Measurements from ENCODE around the gene BRSK2.

Gene BRSK2

DNA sequence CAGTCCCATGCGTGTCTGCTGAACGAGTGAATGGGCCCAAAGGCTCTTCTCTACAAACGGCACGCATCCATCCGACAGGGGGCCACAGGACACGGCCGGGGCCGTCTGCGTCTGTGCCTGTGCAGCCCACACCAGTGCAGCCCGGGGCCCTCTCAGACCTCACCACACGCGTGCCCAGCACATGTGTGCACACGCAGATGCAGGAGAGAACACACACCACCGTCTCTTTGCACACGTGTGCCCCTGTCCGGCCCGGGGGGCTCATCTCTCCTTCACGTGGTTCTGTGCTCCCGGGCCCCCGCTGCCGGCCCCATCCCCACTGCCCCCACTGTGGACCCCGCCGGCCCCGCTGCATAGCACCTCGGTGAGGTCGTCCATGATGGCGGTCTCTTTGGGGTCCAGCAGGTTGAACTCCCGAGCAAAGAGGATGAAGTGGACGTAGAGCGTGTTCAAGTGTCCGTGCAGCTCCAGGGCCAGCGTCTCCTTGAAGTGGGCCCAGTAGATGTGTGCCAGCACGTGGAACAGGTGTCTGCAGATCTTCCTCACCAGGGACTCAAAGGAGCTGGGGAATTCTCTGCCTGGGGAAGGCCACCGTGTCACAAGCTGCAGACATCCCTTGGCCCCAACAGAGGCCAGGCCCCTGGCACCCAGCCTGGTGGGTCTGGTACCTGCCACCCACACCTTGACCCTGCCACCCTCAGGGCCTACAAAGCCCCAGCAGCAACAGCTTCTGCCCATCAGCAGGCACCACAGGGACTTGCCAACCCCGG lies 80.4 kb downstream of the BRSK2 start:
- DNase-seq = no peak

DNA sequence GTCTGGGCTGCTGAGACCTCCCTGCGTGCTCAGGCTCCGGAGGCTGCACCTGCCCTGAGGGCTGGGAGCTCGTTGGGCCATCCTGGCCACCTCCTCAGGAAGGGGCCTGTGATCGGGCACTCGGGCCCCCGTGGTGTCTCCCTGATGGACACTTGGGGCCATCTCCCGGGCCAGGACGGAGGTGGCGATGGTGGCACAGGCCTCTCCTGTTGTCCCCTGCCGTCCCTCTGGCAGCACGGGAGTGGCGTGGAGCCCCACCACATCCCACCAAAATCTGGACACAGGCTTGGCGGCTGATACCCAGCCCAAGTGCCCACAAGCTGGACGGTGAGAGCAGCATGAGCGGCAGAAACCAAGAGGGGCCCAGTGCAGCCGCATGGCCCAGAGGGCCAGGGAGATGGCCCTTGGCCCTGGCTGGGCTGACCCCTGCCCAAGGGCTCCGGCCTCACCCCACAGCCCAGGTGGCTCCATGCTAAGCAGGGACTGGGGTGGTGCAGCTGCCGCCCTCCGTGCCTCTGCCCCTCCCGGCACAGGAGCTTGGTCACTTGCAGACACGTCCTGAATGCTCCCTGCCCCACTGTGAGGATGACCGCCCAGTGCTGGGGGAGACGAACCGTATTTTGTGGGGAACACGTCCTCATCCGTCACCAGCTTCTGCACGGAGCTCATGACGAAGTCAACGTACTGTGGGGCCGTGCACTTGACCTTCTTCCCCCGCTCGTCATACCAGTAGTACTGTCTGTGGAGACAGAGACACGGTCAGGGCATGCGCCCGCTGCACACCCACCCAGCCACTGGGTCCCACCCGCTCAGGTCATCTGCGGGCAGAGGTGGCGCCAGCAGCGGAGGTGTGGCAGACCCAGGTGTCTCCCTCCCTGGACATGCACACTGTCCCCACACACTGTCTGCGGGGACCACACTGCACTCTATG lies 81.2 kb downstream of the BRSK2 start:
- DNase-seq = no peak

DNA sequence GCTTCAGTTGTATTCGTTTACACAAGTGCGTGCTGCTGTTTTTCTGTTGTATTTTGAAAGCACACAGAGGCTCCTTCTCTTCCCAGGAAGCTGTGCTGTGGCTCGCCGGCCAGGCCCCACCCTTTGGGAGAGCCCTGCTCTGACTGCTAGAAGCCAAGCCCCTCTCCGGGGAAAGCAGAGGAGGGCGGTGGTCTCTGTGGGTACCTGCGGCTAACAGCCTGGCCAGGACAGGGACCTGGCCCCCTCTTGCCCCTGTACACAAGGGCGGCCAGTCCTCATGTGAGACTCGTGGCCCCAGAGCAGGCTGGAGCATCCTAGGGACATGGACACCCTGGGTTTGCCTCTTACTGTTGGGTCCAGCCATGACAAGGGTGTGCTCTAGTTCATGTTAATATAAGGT lies 82.0 kb downstream of the BRSK2 start:
- no peak for DNase-seq

DNA sequence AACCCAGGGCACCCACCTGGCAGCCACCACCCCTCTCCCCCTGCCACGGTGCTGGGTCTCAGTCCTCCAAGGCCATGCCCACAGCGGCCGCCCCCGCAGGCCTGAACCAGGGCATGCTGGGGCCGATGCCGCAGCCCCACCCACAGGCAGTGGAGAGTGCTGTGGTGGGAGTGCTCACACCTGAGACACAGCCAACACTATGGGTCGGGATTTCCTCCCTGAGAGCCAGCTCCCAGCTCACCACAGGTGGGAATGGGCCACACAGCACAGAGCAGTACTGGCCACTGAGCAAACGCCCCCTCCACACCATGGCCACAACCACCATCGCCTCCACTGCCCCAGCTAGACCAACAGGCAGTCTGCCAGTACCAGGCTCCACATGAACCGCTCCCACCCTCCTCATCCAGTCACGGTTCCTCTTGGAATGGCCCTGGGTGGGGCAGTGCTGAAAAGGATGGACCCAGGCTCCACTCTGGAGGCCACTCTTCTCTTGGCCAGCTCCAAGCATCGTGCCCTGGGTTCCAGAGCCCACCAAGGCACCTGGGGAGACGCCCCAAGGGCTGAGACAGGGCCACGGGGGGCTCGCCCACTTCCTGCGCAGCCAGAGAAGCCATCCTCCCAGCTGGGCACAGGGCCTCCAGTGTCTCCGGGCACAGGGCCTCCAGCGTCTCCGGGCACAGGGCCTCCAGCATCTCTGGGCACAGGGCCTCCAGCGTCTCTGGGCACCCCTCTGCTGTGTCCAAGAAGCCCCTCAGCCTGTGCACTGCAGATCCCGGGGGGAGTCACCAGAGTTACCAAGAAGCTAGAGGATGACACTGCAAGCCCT lies 82.7 kb downstream of the BRSK2 start:
- DNase-seq = no peak

DNA sequence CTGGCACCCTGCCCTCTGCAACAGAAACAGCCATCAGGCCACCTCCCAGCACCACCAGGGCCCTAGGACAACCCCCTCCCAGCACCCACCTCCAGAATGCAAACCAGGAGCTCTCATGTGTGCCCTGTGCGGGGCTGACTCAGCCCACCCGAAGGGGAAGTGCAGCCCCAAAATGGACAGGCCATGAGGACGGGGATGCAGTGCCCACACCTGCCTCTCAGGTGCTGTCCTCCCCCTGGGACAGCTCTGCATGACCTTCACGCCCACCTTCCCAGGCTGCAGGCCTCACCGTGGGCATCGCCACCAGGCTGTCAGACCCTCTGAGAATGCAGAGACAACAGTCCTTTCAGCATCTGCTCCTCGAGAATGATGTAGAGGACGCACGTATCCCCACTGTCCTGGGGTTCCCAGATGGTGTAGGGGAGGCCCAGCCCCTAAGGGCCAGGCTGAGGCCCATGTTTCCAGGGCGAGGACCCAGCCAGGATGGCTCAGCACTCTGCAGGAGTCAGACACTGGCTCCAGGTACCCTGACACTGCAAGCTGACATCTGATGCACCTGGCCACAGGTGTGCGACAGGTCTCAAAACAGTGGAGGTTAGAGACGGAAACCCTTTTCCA lies 83.4 kb downstream of the BRSK2 start:
- DNase-seq = no peak

DNA sequence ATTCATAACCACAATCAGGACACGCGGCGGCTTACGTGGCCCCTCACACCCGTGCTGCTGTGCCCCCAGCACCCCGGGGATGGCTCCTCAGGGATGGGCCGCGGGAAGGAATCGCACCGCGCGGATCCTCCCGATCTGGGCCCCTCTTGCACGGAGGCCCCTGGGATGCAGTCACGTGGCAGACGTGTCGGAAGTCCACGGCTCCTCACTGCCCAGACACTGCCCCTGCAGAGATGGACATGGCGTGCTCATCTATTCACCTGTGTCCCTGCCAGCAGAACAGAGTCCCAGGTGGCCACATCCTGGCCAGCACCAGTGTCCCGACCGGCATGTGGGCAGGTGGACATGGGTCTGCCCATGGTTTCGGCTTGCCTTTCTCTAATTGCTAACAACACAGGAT lies 84.1 kb downstream of the BRSK2 start:
- DNase-seq = no peak

DNA sequence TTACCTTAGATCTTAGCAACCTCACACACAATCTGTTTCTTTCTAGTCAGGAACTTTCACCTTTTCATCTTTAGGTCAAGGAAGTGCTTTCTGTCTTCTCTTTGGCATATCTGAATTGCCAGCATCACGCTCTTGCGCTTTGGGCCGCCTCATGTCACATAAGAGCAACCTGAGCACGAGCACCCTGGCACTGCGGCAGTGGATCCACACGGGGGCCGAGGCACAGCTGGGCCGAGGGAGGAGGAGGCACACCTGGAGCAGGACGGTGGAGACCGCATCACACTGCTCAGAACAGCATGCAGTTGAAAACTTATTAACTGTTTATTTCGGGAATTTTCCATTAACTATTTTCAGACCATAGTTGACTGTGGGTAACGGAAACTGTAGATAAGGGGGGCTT lies 86.1 kb downstream of the BRSK2 start:
- DNase-seq = no peak

DNA sequence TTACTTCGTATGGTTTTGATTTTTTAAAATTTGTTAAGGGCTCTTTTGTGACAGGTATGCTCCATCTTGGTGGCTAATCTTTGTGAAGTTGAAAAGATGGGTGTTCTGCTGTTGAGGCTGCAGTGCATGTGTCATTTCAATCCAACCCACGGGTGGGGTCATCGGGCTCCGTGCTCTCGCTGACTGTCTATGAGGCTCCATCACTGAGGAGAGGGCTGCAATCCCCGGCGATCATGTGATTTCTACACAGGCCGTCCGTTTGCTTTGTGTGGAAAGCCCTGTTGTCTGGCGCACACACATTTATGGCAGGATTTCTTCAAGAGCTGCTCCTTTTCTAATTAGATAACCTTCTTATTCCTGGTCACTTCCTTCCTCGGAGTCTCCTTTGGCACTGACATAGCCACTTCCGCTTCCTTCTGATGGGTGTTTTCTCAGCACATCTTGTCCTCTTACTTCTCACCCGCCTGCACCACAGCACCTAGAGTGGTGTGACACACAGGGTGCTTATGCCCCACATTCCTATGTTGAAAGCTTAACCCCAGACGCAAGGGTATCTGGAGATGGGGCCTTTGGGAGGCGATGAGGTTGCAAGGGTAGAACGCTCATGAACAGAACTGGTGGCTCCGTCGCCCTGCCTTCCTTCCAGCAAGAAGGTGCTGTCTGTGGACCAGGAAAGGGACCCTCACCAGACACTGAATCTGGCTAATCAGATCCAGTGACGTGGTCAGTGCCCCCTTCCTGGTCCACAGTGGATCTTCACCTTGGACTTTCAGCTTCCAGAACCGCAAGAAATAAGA lies 87.4 kb downstream of the BRSK2 start:
- no peak for DNase-seq

DNA sequence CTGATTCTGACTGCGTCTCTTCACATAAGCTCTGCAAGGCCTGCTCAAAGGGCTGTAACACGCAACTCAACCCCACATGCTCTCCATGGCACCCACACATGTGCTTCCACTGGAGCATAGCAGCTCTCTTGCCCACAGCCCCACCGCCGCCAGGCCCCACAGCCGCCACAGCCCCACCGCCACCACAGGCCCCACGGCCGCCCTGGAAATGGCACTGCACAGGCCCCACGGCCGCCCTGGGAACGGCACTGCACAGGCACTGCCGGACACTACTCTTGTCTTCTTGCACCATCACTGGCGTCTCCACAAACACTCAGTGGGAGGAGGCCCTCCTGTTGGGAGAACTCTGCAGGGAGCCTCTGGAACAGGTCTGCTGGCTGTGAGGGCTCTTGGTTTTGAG lies 88.3 kb downstream of the BRSK2 start:
- DNase-seq = no peak

DNA sequence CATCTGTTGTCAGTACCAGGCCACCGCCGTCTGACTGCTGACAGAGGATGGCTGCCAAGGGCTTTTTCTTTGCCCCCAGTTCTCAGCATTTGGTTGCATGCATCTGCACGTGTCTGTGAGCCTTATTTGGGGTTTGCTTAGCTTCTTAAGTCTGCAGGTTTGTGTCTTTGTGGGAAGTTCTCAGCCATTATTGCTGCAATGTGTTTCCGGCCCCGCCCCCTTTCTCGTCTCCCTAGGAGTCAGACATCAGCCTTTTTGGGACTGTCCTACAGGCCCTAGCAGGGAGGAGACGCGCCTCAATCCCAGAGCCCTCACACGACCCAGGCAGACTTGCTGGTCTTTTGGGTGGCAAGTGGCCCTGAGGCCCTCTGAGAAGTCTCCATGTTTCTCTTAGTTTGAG lies 88.8 kb downstream of the BRSK2 start:
- DNase-seq = no peak

DNA sequence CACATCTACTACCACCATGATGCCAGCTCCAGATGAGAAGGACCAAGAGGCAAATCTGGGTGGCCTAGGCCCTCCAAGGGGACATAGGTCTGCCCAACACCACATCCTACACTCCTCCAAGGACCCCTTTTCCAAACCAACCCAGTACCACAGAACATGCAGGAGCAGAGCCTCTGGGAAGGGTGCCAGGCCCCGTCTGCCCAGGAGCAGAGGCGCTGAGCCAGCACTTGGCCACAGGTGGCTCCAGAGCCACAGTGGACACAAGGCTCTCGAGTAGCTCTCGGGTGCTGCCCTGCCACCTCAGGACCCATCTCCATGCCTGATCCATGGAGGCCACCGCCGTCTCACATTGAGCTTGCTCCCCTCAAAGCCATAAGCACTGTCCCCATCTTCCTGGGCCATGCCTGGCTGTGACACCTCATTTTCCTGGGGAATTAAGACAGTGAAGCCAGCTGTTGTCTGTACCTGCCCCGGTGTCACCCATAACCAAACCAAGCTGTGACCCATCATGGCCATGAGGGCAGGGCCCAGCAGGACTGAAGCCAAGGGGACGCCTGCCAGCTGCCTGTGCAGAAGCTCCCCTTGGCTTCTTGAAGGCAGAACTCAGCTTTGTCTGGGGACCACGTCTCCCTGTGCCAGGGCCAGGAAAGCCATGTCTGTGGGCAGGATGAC lies 89.4 kb downstream of the BRSK2 start:
- DNase-seq = no peak

DNA sequence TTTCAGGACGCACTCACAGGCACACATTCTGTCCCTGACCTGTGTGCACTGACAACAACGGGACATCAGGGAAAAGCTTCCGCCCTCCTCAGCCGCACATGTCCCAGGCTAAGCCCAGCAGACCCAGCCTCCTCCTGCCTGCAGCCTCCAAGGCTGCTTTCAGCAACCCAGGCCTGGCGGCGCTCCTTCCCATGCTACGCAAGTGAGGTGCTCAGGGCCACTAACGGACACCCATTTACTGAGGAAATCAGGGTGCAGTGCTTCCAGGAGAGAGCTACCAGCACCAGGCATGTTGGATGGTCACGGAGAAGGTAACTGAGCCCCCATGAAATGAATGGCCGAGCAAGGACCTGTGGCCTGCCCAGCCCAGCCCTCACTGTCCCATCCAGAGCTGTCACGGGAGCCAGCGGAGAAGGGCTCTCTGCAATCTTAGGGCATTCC lies 90.0 kb downstream of the BRSK2 start:
- DNase-seq = no peak

DNA sequence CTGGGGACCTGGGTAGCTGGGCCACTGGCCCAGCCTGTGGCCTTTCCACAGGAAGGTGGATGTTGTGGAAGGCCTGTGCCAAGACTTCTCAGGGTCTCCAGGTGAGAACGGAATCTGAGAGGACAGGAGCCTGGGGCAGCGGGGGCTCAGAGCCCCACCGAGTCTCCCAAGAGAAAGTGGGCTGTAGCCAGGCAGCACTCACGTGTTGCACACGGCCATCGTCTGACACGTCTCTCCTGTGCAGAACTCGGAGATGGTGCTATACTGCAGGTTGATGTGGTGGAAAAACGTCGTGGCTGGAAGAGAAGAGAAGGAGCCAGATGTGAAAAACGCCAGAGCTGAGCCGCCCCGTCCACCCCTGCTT lies 90.4 kb downstream of the BRSK2 start:
- DNase-seq = no peak

DNA sequence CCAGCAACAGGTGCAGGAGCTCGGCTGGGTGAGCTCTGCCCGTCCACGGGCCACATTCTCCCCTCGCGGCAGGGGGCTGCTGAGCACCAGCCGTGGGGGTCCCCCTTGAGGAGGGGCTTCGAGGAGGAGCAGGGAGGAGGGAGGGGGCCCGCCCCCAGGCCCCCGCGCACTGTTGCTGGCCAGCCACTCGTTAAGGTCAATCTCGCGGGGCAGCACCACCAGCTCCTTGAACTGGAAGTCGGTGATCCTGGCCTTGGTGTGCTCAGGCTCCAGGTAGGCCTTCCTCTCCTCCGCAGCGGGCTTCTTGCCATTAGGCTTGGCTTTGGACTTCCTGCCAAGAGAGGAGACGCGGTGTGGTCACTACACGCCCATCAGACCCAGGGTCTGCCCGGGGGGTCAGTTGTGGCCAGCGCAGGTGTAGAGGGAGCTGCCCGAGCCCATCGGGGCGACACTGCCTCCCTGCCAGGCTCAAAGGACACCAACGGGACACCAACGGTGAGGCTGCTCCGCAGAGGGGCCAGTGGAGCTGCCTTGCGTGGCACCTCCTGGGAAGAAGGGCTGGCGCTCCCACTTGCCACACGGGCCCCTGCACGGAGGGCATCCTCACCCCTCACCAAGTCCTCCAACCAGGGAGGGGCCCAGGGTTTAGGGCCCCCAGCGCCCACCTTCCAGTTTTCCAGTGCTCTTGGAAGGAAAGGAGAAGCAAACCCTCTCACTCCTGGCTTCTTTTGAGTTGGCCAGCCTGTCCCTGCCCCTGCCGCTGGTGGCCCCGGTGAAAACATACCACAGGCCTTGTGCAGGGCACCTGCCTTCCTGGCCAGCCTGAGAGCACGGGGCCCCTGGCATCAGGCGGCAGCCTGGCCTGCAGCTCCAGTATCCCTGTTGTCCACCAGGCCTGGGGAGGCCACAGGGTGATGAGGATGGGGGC lies 91.1 kb downstream of the BRSK2 start:
- no peak for DNase-seq

DNA sequence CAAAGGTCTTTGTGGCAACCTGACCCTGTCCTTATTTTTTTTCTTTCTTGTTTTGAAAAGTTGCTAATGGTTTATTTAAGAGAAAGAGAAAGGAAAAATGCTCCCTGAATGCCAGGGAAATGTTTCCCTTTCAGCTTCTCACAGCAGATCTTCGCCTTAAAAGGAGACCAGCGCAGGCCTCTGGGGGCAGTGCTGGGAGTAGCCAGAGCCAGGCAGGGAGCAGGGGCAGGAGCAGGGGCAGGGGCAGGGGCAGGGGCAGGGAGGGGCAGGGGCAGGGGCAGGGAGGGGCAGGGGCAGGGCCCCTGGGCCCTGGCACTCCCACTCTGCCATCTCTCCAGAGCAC lies 91.7 kb downstream of the BRSK2 start:
- DNase-seq = no peak

DNA sequence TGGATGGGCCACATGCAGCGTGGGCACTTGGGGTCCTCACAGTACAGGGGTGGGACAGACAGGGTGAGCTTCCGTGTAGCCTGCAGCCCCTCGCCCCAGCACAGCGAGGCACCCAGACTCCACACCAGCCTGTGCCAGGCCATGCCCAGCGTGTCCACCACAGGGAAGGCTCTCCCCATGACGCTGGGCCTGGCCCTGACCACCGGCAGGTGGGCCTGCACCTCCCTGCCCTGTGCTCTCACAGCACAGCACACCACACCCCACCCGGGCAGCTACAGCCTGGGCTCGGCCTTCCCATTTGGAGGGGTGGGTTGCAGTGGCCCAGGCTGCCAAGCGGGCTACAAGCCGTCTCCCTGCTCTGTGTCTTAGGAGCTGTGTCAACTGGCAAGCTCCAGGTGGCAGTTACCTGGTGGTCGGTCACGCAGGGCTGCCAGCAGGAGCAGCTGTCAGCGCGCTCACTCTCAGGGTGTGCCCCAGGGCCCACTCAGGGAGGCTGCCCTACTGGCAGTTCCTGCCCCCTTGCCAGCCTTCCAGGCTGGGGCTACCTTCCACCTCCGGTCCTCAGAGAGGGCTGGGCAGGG lies 92.2 kb downstream of the BRSK2 start:
- DNase-seq = no peak

DNA sequence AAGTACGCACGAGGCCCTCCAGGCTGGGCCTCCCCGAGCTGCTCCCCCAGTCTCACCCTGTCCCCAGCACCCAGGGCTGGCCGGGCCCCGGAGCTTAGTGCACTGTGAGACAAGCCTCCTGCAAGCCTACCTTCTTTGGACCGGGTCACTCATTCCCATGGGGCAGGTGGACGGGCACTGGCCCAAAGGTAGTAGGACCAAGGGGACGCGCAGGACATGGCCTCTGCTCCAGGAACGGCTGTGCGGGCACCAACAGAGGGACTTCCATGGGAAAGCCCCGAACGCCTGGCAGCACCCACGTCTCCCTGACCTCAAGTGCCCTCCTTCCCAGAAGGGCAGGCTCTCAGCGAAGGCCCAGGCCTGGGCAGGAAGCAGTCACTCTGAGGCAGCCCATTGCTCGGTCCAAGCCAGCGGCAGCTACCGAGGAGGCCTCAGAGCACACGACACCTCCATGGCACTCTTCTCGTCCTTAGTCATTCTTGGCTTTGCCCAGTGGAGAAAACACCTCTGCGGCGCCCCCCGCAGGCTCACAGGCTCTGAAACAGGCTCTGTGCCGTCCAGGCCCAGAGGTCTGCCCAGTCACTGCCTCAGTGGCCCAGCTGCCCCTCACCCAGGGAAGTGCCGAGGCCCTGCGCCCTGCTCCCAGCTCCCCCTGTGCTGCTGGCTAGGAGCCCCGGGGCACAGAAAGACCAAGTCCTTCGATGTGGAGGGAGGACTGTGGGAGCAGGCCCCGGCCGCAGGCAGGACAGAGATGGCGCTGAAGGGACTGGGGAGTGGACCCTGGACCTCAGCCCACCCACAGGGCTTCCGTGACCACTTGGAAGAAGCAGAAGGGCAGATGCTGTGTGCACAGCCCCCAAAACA lies 93.1 kb downstream of the BRSK2 start:
- DNase-seq = no peak

DNA sequence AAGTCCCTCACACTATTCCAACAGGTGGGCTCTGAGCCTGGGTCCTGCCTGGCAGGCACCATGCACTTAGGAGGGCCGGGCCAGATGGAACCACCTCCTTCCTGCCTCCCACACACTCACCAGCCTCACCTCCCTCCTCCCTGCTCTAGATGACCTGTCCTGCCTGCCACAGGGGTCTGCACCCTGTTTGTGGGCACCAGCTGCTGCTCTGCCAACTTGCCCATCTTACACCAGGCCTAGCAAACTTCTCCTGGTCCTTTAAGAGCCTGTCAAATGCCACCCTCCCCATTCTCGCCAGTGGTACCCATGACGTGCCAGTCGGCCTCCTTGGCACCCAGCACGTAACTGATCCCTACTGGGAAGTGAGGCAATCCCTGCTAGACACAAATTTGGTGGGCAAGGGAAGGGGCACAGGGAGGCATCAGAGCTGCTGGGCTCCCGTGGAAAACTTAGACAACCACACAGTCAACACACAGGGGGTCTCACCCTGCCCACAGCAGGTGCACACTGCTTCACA lies 93.8 kb downstream of the BRSK2 start:
- DNase-seq = no peak
